Trophoblast cell (in vitro differentiated cells and primary cell): ENCODE measurements around the gene PLEKHG7.
A peak's percentile ranks its signal among the peaks of the same experiment; 100 is the strongest.

Experiments used
- DNase-seq, 2 donors: peaks; one replicate each; pipeline ENCODE4 v3.0.0-alpha.2; 2016
- H2AFZ ChIP-seq: 2 replicates; pipeline ENCODE4 v1.6.1; 2013; ENCODE audit warnings: low read length, moderate library complexity, mild to moderate bottlenecking; ENCODE audit not compliant: insufficient read depth, poor library complexity
- H2AK5ac ChIP-seq: 2 replicates; pipeline ENCODE4 v1.6.1; 2013; ENCODE audit warnings: mild to moderate bottlenecking, low read length
- H2BK120ac ChIP-seq: 2 replicates; pipeline ENCODE4 v1.6.1; 2013; ENCODE audit warnings: low read length, mild to moderate bottlenecking, moderate library complexity; ENCODE audit not compliant: insufficient read depth, poor library complexity
- H2BK12ac ChIP-seq: 2 replicates; pipeline ENCODE4 v1.6.1; 2013; ENCODE audit warnings: mild to moderate bottlenecking, low read length, moderate library complexity
- H2BK5ac ChIP-seq: 2 replicates; pipeline ENCODE4 v1.6.1; 2013; ENCODE audit warnings: low read length, low read depth, moderate library complexity, mild to moderate bottlenecking; ENCODE audit not compliant: poor library complexity
- H3K14ac ChIP-seq: 2 replicates; pipeline ENCODE4 v1.6.1; 2013; ENCODE audit warnings: mild to moderate bottlenecking, low read length
- H3K18ac ChIP-seq: 2 replicates; pipeline ENCODE4 v1.6.1; 2013; ENCODE audit warnings: mild to moderate bottlenecking, low read length
- H3K23ac ChIP-seq: 2 replicates; pipeline ENCODE4 v1.6.1; 2013; ENCODE audit warnings: low read length
- H3K27ac ChIP-seq: 2 replicates; pipeline ENCODE4 v1.5.1; 2013; ENCODE audit warnings: low read depth, mild to moderate bottlenecking, inconsistent platforms, low read length, moderate library complexity
- H3K27me3 ChIP-seq: 2 replicates; pipeline ENCODE4 v1.6.1; 2013; ENCODE audit warnings: inconsistent platforms, mild to moderate bottlenecking, low read length, moderate library complexity; ENCODE audit not compliant: insufficient read depth
- H3K36me3 ChIP-seq, 2 experiments: 1 replicate in 1 of 2; 2 replicates in 1 of 2; pipeline ENCODE4 v1.6.1; 2013; ENCODE audit warnings: low read length in 2 of 2, mild to moderate bottlenecking in 2 of 2, moderate library complexity in 1 of 2; ENCODE audit not compliant: insufficient read depth in 2 of 2, control insufficient read depth in 1 of 2
- H3K4ac ChIP-seq: 2 replicates; pipeline ENCODE4 v1.6.1; 2013; ENCODE audit warnings: low read depth, mild to moderate bottlenecking, low read length, moderate library complexity
- H3K4me1 ChIP-seq, 2 experiments: 1 replicate in 1 of 2; 2 replicates in 1 of 2; pipeline ENCODE4 v1.6.1; 2013; ENCODE audit warnings: low read length in 2 of 2, mild to moderate bottlenecking in 2 of 2, moderate library complexity in 1 of 2; ENCODE audit not compliant: insufficient read depth in 2 of 2, control insufficient read depth in 1 of 2
- H3K4me2 ChIP-seq: 2 replicates; pipeline ENCODE4 v1.6.1; 2013; ENCODE audit warnings: inconsistent platforms, mild to moderate bottlenecking, low read length, moderate library complexity
- H3K4me3 ChIP-seq: 2 replicates; pipeline ENCODE4 v1.5.1; 2013; ENCODE audit warnings: mild to moderate bottlenecking, low read depth, low read length, inconsistent platforms
- H3K79me1 ChIP-seq: one replicate; pipeline ENCODE4 v1.6.1; 2013; ENCODE audit warnings: low read length
- H3K79me2 ChIP-seq: 2 replicates; pipeline ENCODE4 v1.6.1; 2013; ENCODE audit warnings: low read length, mild to moderate bottlenecking; ENCODE audit not compliant: control insufficient read depth, insufficient read depth, poor library complexity
- H3K9ac ChIP-seq: 2 replicates; pipeline ENCODE4 v1.6.1; 2013; ENCODE audit warnings: mild to moderate bottlenecking, low read length
- H3K9me3 ChIP-seq: 2 replicates; pipeline ENCODE4 v1.6.1; 2013; ENCODE audit warnings: low read depth, mild to moderate bottlenecking, control low read depth, inconsistent platforms, low read length; ENCODE audit not compliant: insufficient read depth
- H4K12ac ChIP-seq: 2 replicates; pipeline ENCODE4 v1.6.1; 2013; ENCODE audit warnings: low read depth, mild to moderate bottlenecking, low read length, moderate library complexity
- H4K8ac ChIP-seq: 2 replicates; pipeline ENCODE4 v1.6.1; 2013; ENCODE audit warnings: low read depth, mild to moderate bottlenecking, low read length, moderate library complexity
- H4K91ac ChIP-seq: one replicate; pipeline ENCODE4 v1.6.1; 2013; ENCODE audit warnings: low read depth, mild to moderate bottlenecking, low read length, moderate library complexity
- WGBS: extraction: QIAGEN DNeasy Blood & Tissue Kit; methylation state at CpG from one replicate; pipeline ENCODE4 v1.1.7; 2013; ENCODE audit warnings: missing lambda C conversion rate; ENCODE audit not compliant: insufficient read length, insufficient coverage; ENCODE audit errors: extremely low coverage; 5-methylcytosine and 5-hydroxymethylcytosine counted together

PLEKHG7 gene

DNA sequence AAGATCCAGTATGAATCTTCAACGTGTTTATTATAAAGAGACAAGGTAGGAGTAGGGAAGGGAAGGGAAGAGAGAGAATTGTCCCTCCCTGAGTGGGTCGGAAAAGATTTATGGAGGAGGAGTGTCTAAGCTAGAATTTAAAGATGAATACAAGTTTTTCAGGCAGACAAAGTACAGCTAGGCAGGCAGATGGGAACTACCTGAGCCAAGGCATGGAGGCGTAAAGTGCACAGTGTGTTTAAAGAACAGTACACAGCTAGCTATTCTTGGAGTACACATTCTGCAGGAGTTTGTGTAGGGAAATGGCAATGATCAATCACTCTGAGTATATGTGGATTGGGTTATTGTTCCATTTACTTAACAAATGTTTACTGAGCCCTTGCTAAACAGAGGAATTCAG is 20.1 kb downstream of the PLEKHG7 start:
- no CpG with 5 or more reads among the region's 3 CpGs for WGBS
- H3K9ac ChIP-seq, result no peak overlapping the region
- H3K79me2 ChIP-seq, result no peaks in the 10 kb centered on the region
- H3K4ac ChIP-seq, result no peak overlapping the region
- H3K27me3 ChIP-seq, result no peaks in the 10 kb centered on the region
- H3K79me1 ChIP-seq, result no peaks in the 10 kb centered on the region
- no peak overlapping the region for H2AFZ ChIP-seq
- H3K9me3 ChIP-seq, result peaks cover 2% of the 10 kb centered on the region
- no peak overlapping the region for H3K23ac ChIP-seq
- no peak overlapping the region for H3K18ac ChIP-seq
- H4K12ac ChIP-seq, result no peak overlapping the region
- H2BK5ac ChIP-seq, result no peak overlapping the region
- H3K4me1 ChIP-seq, result peaks cover 0 to 5% of the 10 kb centered on the region in 2 experiments
- H3K4me2 ChIP-seq, result no peak overlapping the region
- H3K14ac ChIP-seq, result no peak overlapping the region
- no peaks in the 10 kb centered on the region for H3K36me3 ChIP-seq
- H4K91ac ChIP-seq, result no peak overlapping the region
- no peak overlapping the region for H2AK5ac ChIP-seq
- H3K4me3 ChIP-seq, result no peak overlapping the region
- no peak overlapping the region for H2BK12ac ChIP-seq
- H3K27ac ChIP-seq, result no peak overlapping the region
- no peak overlapping the region for H4K8ac ChIP-seq
- H2BK120ac ChIP-seq, result no peak overlapping the region
- DNase-seq, result no peak

DNA sequence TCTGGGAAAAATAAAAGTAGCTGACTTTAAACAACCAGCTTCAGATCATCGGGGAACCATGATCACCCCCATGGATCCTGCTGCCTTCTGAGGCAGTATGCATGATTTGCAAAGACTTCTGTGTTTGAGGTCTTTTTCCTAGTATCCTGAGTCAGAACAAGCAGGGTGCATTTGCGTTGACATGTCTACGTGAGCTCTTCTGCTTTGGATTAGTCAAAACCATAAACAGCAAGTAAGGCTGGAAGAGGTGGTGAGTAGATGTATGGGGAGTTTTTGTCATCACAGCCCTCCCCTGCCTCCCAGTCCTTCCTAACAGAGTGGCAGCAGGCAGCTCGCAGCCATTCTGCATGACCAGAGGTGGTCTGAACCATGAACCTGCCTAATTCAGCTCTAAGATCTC is 24.1 kb downstream of the PLEKHG7 start:
- Histone ChIP-seq H3K18ac (no peak overlapping the region), H3K27me3 (no peaks in the 10 kb centered on the region), H3K79me2 (no peaks in the 10 kb centered on the region), H3K36me3 (no peaks in the 10 kb centered on the region), H2BK12ac (no peak overlapping the region), H2BK5ac (no peak overlapping the region), H3K79me1 (no peaks in the 10 kb centered on the region), H3K4me2 (no peak overlapping the region), H2BK120ac (no peak overlapping the region), H3K9me3 (peaks cover 2% of the 10 kb centered on the region), H3K27ac (no peak overlapping the region), H4K91ac (no peak overlapping the region), H3K4me1 (no peaks in the 10 kb centered on the region), H3K23ac (no peak overlapping the region), H3K4ac (no peak overlapping the region), H2AFZ (no peak overlapping the region), H3K9ac (no peak overlapping the region), H2AK5ac (no peak overlapping the region), H3K14ac (no peak overlapping the region), H4K12ac (no peak overlapping the region), H4K8ac (no peak overlapping the region), H3K4me3 (no peak overlapping the region)
- no CpG with 5 or more reads among the region's 4 CpGs for WGBS
- no peak for DNase-seq

DNA sequence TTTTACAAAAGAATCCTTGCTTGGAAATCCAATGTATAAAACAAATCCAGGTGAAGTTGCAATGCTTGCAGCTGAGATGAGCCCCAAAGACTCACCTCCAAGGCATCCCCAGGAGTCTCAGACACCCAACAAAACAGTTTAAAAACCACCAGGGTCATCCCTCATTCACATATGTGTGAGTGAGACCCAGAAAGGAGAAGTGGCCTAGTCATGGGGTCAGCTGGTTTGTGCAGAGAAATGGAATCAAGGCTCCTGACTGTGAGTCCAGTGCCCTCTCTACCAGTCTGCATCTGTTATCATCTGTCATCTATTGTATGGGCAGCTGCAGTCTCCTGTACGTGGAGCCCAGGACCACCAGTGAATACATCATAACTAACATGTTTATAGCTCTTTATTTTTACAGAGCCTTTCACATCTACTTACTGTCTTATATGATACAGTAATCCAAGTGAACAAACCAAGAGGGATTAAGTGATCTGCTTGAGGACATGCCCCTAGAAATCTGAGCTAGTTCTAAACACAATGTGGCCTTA is 27.1 kb downstream of the PLEKHG7 start:
- no peak overlapping the region for H2BK120ac ChIP-seq

DNA sequence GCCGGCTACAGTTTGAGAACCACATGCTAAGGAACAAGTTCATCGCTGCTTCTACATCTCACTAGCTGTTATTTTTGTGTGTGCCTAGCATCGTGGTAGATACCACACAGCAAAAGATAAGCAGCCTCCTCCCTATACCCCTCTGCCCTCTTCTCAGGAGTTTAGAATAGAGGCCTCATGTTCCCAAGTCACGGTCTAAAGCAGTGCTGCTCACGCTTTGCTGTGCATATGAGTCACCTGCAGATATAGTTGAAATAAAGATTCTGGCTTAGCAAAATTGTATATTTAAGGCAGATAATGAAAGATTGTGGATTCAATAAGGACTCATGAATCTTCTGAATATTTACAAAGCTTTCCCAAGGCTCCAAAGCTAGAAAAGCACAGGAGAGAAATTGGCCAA is 28.0 kb downstream of the PLEKHG7 start:
- Histone ChIP-seq H3K36me3 (no peaks in the 10 kb centered on the region), H4K12ac (no peak overlapping the region), H3K4ac (no peak overlapping the region), H2BK12ac (no peak overlapping the region), H4K8ac (no peak overlapping the region), H3K79me1 (no peaks in the 10 kb centered on the region), H3K79me2 (no peaks in the 10 kb centered on the region), H3K9ac (no peak overlapping the region), H2BK5ac (no peak overlapping the region), H3K4me2 (no peak overlapping the region), H3K18ac (no peak overlapping the region), H3K9me3 (peaks cover 2% of the 10 kb centered on the region), H3K27ac (no peak overlapping the region), H2AFZ (no peak overlapping the region), H4K91ac (no peak overlapping the region), H2AK5ac (no peak overlapping the region), H3K4me1 (no peaks in the 10 kb centered on the region), H3K23ac (no peak overlapping the region), H3K14ac (no peak overlapping the region), H3K27me3 (no peaks in the 10 kb centered on the region), H2BK120ac (no peak overlapping the region), H3K4me3 (no peak overlapping the region)
- WGBS, result no CpG with 5 or more reads among the region's 5 CpGs
- DNase-seq, result no peak

More for the DNA sequence above, 27.1 kb downstream of the PLEKHG7 start:
- WGBS, result no CpG with 5 or more reads among the region's 1 CpG
- Histone ChIP-seq H4K12ac (no peak overlapping the region), H3K27me3 (no peaks in the 10 kb centered on the region), H3K27ac (no peak overlapping the region), H3K79me2 (no peaks in the 10 kb centered on the region), H3K9ac (peak overlapping the region; percentile 34), H2AFZ (no peak overlapping the region), H2BK12ac (no peak overlapping the region), H4K8ac (no peak overlapping the region), H4K91ac (no peak overlapping the region), H3K4me2 (no peak overlapping the region), H3K4me1 (no peaks in the 10 kb centered on the region), H3K9me3 (peaks cover 2% of the 10 kb centered on the region), H3K4ac (no peak overlapping the region), H3K36me3 (no peaks in the 10 kb centered on the region), H3K79me1 (no peaks in the 10 kb centered on the region), H3K4me3 (no peak overlapping the region), H3K14ac (no peak overlapping the region), H3K23ac (no peak overlapping the region), H2AK5ac (no peak overlapping the region), H2BK5ac (no peak overlapping the region), H3K18ac (no peak overlapping the region)
- DNase-seq, result no peak
